Left renal cortex interstitium (tissue), 4 donors: ENCODE data around the gene DNAJC3. TPM values are rescaled to one million over a fixed set of nuclear protein-coding genes. Genes with fewer than 3 reads are reported as not detected.
"Not testable (repeated sequence)": the region's sequence is repeated elsewhere in the genome, so short reads cannot be mapped to it uniquely, and the experiment has no call there.

Experiments
- DNase-seq, 4 donors: peaks; one replicate each; pipeline ENCODE4 v3.0.0-alpha.2; 2013; ENCODE audit warnings: low read depth in 4 of 4, low spot score in 2 of 4, missing footprints in 1 of 4
- polyA plus RNA-seq, 4 donors: library from polyadenylated mRNA; unstranded; fragments of 120-200 nt; gene quantifications; one replicate each; pipeline ENCODE4 v1.2.1, GENCODE V29; 2013; ENCODE audit not compliant: insufficient read length in 4 of 4

DNAJC3 gene
- polyA plus RNA-seq, 4 donors: 32.7 to 45.2 (median 39.8) TPM

DNA sequence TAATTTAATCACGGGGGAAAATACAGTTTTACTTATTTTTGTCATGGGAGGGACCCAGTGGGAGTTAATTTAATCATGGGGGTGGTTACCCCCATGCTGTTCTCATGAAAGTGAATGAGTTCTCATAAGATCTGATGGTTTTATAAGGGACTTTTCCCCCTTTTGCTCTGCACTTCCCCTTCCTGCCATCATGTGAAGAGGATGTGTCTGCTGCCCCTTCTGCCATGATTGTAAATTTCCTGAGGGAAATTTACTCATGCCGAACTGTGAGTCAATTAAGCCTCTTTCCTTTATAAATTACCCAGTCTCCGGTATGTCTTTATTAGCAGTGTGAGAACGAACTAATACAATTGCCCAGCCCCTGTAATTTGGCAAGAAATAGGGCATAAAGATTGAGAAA is 35.9 kb downstream of the DNAJC3 start:
- not testable (repeated sequence) for DNase-seq

DNA sequence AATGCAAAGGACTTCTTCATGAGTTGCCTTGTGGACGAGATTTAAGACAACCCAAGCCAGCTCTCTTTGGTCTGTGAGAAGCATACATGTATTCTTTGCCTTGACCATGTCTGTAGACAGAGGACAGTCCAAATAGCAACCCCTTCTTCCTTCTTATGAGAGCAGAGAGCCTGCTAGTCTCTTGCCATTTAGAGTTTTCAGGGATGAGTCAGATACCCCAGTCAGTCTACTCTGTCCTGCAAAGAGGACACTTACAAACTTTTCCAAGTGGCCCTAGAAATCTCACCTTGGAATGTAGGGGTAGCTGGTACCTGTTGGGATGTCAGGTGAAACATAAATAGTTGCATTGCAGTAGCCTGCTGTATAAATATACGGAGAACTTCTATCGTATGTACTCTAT is 36.7 kb downstream of the DNAJC3 start:
- no peak for DNase-seq

DNA sequence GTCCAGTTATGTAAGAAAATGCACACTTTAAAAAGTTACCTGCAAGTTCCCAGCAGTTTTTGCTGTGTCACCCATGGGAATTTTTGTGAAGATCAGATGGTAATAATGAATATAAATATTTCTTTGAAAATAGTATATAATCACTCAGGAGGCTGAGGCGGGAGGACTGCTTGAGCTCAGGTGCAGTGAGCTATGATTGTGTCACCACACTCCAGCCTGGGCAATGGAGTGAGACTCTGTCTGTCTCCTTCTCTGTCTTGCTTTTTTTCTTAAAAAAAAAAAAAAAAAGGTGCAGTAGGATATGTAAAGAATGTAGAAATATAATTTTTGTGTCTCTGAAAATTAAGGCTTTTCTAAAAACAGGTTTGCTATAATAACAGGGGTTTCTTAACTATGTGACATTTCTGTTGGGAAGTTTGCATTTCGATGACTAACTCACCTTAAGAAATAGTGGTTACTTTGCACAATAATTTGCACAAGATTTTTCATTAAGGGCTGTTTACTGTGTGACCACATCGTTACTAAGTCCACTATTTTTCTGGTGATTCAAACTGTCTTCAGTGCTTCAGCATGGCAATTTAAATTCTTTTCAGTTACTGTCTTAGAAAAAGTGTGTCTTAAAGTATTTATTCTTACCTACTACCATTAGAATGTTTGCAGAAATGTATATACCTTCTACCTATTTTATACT is 37.3 kb downstream of the DNAJC3 start:
- no peak for DNase-seq

DNA sequence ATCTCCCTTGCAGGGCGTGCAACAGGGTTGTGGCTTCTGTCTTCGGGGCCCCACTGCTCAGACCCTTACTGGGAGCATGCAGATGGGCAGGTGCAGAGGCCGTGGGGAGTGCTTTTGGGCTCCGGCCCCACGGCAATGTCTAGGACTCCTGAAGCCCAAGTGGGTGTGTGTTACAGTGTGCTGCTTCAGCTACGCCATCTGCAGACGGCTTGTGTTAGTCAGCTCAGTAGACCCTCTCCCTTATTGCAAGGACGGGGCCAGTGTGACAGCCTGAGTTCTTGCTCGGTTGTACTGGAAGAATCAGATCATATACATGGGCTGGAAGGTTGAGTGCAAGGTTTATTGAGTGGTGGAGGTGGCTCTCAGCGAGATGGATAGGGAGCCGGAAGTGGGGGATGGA is 39.3 kb downstream of the DNAJC3 start:
- DNase-seq: no peak

DNA sequence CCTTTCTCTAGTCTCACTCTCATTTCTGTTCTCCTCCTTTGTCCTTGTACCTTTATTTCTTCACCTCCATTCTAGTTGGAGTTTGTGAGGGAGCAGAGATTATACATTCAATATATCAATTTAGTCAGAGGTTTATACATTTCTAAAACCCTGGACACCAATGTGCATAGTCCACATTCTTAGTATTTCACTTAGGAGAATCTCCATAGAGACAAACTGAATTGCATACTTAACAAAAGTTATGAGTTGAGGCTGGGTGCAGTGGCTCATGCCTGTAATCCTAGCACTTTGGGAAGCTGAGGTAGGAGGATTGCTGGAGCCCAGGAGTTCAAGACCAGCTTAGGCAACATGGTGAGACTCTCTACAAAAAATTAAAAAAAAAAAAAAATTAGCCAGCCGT is 45.3 kb downstream of the DNAJC3 start:
- no peak for DNase-seq

DNA sequence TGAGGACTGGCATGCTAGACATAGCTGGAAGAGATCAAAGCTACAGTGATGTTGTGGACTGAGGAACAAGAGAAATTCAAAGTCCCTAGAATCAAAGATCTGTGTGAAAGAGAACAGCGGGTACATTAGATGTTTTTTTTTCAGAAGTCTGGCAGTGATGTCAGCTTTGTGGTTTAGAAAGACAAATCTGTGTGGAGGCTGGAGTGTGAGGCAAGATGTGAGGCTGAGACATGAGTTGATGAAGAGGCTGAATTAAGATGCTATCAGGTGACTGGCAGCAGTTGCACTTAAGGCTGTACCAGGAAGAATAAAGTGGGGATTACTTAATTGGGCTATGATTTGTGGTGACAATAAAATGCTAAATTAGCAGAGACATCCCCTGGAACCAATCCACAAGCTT is 46.5 kb downstream of the DNAJC3 start:
- DNase-seq: no peak

DNA sequence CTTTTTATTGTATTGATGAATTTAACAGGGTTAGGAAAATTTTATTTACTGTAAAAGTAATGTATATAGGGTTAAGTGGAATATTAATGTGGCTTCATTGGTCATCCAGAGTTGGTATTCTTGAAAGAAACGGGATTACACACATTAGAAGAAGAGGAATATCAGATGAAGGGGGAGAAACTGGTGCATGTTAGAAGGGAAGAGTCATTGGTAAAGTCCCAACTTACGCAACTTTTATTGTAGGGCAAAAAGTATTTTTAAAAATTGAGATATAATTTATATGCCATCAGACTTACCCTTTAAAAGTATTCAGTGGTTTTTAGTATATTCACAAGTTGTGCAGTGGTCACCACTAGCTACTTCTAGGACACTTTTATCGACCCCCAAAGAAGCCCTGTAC is 47.3 kb downstream of the DNAJC3 start:
- no peak for DNase-seq

DNA sequence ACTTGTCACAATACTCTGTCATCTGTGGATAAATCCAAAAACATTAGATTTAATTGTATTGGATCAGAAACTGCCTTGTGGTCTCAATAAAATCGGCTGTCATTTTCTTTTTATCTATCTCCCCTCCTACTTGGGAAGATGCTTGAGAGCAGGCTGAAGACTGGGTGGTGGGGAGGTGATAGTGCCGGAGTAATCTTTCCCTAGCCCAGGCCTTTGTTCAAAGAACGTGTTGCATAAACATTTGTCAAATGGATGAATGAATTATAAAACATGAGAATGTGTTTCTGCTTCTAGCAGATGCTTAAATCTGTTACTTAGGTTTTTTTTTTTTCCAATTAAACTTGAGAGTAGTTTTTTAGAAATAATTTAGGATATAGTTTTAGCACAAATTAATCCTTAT is 49.9 kb downstream of the DNAJC3 start:
- DNase-seq: no peak

DNA sequence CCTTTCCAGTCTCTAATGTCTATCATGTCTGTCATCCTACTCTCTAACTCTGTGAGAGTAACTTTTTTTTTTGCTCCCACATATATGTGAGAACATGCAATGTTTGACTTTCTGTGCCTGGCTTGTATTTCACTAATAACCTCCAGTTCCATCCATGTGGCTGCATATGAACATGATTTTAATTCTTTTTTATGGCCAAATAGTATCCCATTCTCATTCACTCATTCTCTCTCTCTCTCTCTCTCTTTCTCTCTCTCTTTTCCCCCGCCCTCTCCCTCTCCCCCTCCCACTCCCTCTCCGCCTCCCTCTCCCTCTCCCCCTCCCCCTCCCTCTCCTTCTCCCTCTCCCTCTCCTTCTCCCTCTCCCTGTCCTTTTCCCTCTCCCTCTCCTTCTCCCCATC is 52.0 kb downstream of the DNAJC3 start:
- DNase-seq: no peak

DNA sequence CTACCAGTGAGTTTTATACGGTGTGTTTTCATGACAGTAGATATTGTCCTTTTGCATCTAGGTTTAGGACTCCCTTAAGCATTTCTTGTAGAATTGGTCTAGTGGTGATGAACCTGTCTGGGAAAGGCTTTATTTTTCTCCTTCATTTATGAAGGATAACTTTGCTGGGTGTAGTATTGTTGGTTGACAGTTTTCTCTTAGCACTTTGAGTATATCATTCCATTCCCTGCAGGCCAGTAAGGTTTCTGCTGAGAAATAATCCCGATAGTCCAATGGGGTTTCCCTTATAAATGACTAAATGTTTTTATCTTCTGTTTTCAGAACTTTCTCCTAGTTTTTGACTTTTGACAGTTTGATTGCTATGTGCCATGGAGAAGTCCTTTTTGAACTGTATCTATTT is 57.2 kb downstream of the DNAJC3 start:
- no peak for DNase-seq

DNA sequence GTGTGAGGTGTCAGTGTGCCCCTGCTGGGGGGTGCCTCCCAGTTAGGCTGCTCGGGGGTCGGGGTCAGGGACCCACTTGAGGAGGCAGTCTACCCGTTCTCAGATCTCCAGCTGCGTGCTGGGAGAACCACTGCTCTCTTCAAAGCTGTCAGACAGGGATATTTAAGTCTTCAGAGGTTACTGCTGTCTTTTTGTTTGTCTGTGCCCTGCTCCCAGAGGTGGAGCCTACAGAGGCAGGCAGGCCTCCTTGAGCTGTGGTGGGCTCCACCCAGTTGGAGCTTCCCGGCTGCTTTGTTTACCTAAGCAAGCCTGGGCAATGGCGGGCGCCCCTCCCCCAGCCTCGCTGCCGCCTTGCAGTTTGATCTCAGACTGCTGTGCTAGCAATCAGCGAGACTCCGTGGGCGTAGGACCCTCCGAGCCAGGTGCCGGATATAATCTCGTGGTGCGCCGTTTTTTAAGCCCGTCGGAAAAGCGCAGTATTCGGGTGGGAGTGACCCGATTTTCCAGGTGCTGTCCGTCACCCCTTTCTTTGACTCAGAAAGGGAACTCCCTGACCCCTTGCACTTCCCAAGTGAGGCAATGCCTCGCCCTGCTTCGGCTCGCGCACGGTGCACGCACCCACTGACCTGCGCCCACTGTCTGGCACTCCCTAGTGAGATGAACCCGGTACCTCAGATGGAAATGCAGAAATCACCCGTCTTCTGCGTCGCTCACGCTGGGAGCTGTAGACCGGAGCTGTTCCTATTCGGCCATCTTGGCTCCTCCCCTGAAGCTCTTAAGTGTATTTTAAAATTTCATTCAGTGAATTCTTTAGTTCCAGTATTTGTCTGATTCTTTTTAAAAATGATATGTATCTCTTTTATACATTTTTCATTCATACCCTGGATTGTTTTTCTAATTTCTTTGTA is 63.4 kb downstream of the DNAJC3 start:
- not testable (repeated sequence) for DNase-seq

DNA sequence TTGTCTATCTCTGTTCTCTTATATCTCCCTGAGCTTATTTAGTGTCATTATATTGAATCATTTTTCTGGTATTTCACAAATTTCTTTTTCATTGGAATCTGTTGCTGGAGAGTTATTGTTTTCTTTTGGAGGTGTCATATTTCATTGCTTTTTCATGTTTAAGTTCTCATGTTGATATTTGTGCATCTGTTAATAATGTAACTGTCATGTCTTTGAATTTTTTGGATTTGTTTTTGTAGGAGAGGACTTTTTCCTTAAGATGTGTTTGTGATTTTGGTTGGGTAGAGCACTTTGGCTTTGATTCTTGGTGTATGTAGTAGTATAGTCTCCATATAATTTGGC is 64.0 kb downstream of the DNAJC3 start:
- DNase-seq: no peak

DNA sequence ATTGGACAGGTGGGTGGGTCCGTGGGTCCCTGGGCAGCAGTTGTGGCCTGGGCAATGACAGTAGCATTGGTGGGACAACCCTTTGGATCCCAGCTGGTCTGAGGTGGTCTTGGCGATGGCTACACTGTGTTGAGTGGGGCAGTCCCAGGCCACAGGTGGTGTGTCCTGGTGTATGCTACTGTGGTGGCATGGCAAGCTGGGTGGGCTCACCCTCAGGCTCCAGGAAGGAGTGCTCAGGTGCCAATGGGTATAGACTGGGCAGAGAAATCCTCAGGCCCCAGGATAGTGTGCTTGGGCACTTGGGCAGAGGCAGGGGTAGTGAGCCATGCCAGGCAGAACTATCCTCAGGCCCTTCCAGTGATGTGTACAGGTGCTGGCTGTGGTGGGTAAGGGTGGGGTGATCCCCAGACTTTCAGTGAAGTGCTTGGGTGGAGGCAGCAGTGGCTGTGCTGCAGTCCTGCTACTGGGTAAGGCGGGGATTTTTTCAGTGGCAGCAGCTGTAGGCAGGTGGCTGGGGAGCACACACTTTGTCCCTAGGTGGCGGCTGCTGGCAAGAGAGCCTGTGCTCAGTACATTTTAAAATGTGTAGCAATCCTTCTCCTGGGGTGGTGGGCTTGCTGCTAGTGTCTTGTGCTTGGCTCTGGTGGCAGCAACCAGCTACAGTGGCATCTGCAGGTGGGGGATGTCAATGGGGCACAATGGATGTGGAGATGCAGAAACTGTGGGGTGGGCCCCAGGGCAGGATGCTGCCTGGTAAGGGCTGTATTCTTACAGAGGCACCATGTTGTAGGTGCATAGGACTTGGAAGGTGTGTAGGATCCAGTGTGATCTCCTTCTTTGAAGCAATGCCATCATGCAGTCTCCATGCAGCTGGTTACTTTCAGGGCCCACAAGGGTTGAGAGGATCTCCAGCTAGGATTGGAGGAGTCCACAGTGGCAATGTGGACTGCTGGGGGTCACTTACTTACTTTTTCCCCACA is 64.9 kb downstream of the DNAJC3 start:
- DNase-seq: no peak

DNA sequence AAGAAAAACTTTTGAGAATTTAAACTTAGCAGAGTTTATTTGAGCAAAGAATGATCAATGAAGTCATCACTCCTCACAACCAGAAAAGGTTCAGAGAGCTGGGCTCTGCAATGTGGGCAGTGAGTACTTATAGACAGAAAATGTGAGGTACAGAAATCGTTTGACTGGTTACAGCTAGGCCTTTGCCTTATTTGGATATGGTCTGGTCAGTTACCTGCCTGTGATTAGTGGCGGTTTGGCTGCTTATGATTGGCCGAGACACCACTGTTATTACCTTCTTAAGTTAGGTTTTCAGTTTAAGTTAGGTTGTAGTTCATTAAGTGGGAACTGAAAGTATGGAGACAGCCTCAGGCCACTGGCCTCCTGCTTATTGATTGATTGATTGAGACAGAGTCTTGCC is 66.3 kb downstream of the DNAJC3 start:
- no peak for DNase-seq

DNA sequence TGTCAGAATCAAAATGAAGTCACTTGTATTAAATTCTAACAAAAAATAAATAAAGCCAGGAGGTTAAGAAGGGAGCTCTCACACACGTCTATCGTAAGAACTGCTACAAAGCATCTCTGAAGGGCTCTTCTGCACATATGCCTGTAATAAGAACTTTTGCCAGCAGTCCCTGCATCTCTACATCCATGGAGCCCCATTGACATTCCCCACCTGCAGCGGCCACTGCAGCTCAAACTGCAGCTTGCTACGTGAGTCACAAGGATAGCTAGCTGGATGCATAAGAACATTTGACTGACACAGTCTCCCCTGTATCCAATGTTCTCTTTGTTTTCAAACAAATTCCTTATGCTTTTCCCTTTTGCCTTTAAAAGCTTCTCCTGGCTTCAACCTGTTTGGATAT is 68.3 kb downstream of the DNAJC3 start:
- no peak for DNase-seq

DNA sequence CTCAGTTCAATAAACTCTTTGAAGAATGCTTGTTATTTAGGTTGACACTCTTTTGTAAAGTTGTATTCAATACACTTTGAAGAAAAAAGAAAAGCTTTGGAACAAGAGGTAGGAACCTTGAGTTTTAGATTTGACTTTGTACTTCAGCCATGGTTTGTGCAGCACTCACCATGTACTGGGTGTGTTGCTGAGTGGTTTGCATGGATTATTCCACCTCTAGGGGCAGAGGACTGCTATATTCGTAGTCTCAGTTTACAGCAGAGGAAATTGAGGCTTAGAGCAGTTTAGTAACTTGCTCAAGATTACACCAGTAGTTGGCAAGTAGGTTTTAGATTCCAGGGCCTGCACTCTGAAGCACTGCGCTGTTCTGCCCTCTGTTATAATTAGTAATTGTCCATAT is 68.8 kb downstream of the DNAJC3 start:
- DNase-seq: no peak

DNA sequence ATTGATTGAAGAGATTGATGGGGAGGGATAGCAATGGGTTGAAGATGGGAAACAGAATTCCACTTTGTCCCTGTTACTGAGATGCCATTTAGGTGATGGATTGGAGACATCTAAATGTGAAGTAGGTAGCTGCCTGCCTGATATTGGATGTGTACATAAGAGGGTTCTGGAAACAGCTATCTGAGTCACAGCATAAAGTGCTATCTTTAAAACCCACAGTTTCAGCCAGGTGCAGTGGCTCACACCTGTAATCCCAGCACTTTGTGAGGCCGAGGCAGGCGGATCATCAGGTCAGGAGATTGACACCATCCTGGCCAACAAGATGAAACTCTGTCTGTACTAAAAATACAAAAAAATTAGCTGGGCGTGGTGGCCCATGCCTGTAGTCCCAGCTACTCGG is 72.6 kb downstream of the DNAJC3 start:
- DNase-seq: no peak

DNA sequence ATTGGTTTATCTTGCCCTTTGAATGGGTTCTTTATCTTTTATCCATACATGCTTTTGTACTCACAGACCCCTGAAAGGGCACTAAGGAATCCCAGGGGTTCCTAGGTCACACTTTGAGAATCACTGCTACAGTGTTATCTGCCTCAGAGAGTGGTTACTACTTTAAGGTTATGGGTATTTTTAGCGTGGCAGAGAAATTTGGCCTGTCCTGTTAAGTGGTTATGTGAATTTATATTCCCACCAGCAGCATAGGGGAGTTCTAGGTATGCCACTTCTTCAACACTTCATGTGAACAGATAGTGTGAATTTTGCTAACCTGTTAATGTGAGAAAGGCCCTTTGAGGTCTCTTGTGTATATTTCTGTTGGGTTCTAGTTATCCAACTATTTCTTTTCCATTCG is 75.7 kb downstream of the DNAJC3 start:
- DNase-seq: no peak

DNA sequence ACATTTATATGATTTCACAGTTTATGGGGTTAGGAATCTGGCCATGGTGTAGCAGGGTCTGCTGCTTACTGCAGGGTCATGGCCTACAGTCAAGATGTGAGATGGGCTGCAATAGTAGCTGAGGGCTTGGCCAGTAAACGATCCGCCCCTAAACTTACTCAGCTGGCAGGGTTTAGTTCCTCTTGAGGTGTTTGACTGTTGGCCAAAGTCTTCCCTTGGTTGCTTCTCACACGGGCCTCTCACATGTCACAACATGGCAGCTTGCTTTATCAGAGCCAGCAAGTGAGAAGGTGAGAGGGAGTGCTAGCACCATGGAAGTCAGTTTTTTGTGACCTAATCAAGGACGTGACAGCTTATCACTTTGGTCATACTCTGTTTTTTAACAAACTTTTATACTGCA is 77.1 kb downstream of the DNAJC3 start:
- no peak for DNase-seq

DNA sequence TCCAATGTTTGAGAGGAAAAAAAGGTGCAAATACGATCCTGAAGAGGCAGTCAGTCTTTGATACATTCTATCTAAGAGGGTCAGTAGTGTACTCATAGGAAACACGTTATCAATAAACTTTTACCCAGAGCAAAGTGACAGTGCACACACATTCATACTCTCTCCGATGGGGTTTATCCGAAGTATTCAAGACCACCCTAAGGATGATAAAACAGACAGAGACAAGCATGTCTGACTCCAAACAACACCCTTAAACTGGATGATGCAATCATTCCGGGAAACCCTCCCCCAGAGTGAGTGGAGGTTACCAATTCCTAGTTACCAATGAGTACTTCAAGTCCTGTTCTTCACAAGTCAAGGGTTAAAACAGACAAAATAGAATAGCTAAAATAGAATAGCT is 79.1 kb downstream of the DNAJC3 start:
- no peak for DNase-seq

DNA sequence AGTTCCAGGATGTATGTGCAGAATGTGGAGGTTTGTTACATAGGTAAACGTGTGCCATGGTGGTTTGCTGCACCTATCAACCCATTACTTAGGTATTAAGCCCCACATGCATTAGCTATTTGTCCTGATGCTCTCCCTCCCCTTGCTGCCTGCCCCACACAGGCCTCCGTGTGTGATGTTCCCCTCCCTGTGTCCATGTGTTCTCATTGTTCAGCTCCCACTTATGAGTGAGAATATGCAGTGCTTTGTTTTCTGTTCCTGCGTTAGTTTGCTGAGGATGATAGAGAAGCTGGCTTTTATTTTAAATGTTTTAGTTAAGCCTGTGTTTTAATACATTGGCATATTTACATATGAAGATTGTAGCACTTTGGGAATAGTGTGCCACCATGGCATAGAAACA is 85.7 kb downstream of the DNAJC3 start:
- not testable (repeated sequence) for DNase-seq
